Activated B cell treated with CpG ODN at 0.5 μM for 24 hours (primary cell): ENCODE results near the gene MMP14. TPM values are rescaled to one million over a fixed set of nuclear protein-coding genes. Genes with fewer than 3 reads are reported as not detected.

ENCODE experiments used
- ATAC-seq: fragments of 200-7000 bp; cut with Tn5 transposase; one replicate; pipeline ENCODE4 v1.10.0; 2021; ENCODE audit warnings: low read depth, mild to moderate bottlenecking, moderate library complexity
- CTCF ChIA-PET: fragments of 350-600 bp; sonication (Branson Sonifier 250); formaldehyde crosslinking; loops from one replicate; lab custom pipeline; 2021; ENCODE audit warnings: antibody characterized with exemption; lab: Charles Lee
- POLR2A ChIA-PET: fragments of 350-600 bp; sonication (Branson Sonifier 250); formaldehyde crosslinking; loops from one replicate; lab custom pipeline; 2021; ENCODE audit warnings: antibody characterized with exemption; lab: Charles Lee
- DNase-seq: peaks from one replicate; pipeline ENCODE4 v3.0.0; 2022
- H3K27ac Mint-ChIP-seq: one replicate; pipeline ENCODE4 v1.8.0; 2020; ENCODE audit warnings: mixed read lengths
- H3K27me3 Mint-ChIP-seq: one replicate; pipeline ENCODE4 v1.8.0; 2021; ENCODE audit warnings: mixed read lengths
- H3K36me3 Mint-ChIP-seq: one replicate; pipeline ENCODE4 v1.8.0; 2021; ENCODE audit warnings: low read depth, mixed read lengths
- H3K4me1 Mint-ChIP-seq: one replicate; pipeline ENCODE4 v1.8.0; 2021; ENCODE audit warnings: mixed read lengths
- H3K4me3 Mint-ChIP-seq: one replicate; pipeline ENCODE4 v1.8.0; 2020; ENCODE audit warnings: mild to moderate bottlenecking, mixed read lengths
- H3K9me3 Mint-ChIP-seq: one replicate; pipeline ENCODE4 v1.8.0; 2020; ENCODE audit warnings: mixed read lengths
- intact Hi-C: fragments of 100-400 bp; cut with micrococcal nuclease; formaldehyde crosslinking; loops from one replicate; pipeline ENCODE4 v1.15.1; 2024
- total RNA-seq: library from RNA; stranded (reverse); gene quantifications from 2 replicates; pipeline ENCODE4 v1.2.3, GENCODE V29; 2022
- TF ChIP-seq, protein P1 (sequence below): fragments of 200-600 bp; IDR thresholded peaks from one replicate; pipeline ENCODE4 v1.8.0; 2022; ENCODE audit warnings: antibody characterized with exemption, mild to moderate bottlenecking

MMP14 gene
- total RNA-seq, 1 donor from 2014 or later = 4.1 TPM

DNA sequence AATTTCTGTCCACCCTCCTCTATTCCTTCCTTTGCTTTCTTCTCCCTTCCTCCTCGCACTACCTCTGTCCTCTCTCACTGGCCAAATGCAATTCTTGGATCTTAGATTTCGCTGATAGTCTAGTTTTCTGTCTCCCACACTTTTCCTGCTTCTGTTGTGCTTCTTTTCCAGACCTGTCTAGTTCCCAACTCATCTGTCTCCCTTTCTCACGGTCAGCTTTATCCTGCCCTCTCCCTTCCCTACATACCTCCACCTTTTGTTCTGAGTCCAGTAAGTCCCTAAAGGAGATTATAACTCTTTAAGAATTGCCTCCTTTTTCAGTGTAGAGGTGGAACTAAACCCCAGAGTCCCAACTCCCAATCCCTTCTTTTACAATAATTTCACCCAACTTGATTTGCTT lies 880 bp upstream of the MMP14 start:
- TF ChIP-seq, protein P1, sequence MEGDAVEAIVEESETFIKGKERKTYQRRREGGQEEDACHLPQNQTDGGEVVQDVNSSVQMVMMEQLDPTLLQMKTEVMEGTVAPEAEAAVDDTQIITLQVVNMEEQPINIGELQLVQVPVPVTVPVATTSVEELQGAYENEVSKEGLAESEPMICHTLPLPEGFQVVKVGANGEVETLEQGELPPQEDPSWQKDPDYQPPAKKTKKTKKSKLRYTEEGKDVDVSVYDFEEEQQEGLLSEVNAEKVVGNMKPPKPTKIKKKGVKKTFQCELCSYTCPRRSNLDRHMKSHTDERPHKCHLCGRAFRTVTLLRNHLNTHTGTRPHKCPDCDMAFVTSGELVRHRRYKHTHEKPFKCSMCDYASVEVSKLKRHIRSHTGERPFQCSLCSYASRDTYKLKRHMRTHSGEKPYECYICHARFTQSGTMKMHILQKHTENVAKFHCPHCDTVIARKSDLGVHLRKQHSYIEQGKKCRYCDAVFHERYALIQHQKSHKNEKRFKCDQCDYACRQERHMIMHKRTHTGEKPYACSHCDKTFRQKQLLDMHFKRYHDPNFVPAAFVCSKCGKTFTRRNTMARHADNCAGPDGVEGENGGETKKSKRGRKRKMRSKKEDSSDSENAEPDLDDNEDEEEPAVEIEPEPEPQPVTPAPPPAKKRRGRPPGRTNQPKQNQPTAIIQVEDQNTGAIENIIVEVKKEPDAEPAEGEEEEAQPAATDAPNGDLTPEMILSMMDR = no peak
- peaks cover 42% of the 10 kb centered on the region for H3K36me3 Mint-ChIP-seq
- CTCF ChIA-PET = interaction anchor here (2.0 to 4.2 kb wide), 3 partner anchors 13 to 265 kb away, joined by 7 to 17 read pairs (median 10); no protein-coding TSS in a partner anchor
- peak overlapping the region; percentile 88 for H3K4me3 Mint-ChIP-seq
- ATAC-seq (no peak), DNase-seq (no peak)
- H3K4me1 Mint-ChIP-seq = peaks cover 23% of the 10 kb centered on the region
- H3K27me3 Mint-ChIP-seq = peaks cover 2% of the 10 kb centered on the region
- intact Hi-C loops = no loop called here
- POLR2A ChIA-PET = interaction anchor here (0.7 to 4.7 kb wide), 6 partner anchors 12 to 75 kb away, joined by 3 to 33 read pairs (median 8); partner anchors contain the start of gene OXA1L
- no peak overlapping the region for H3K27ac Mint-ChIP-seq
- no peaks in the 10 kb centered on the region for H3K9me3 Mint-ChIP-seq

DNA sequence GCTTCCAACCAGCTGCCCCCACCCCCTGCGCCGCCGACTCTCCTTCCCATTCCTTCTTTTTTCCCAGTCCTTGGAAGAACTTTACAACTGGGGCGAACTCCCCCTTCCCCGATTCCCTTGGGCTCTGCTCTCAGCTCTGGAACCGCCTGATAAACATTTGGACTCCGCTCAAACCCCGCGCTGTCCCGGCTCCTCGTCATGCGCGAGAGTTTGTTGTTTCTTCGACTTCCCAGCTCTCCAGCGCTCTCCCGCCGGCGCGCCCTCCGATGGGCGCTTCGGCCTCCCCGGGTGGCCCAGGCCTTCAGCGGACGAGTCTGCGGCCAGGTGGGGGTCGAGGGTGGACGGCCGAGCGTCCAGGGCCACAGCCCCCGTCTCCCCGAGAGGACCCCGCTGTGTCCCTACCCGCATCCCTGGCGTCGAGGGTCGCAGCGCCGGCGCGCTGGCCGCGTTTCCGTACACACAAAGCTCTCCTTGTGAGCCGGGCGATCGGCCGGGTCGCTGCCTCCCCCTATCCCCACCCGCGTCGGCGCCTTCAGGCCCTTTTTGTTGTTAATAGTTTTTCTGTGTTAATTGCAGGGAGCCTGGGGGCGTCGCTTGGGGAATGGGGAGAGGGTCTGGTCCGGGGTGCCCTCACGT lies 847 bp downstream of the MMP14 start:
- DNase-seq = peak; percentile 43
- H3K36me3 Mint-ChIP-seq = peaks cover 29% of the 10 kb centered on the region
- H3K9me3 Mint-ChIP-seq = no peaks in the 10 kb centered on the region
- CTCF ChIA-PET = interaction anchor here (1.0 to 4.2 kb wide), 5 partner anchors 14 to 267 kb away, joined by 3 to 17 read pairs (median 5); partner anchors contain the start of gene OXA1L
- peaks cover 2% of the 10 kb centered on the region for H3K27me3 Mint-ChIP-seq
- POLR2A ChIA-PET = interaction anchor here (0.5 to 4.7 kb wide), 13 partner anchors 9 to 275 kb away, joined by 3 to 33 read pairs (median 5); partner anchors contain the start of genes LRP10, OXA1L and RBM23
- H3K4me3 Mint-ChIP-seq = peak overlapping the region; percentile 88
- H3K27ac Mint-ChIP-seq = peak overlapping the region; percentile 76
- TF ChIP-seq, protein P1 = no peak
- intact Hi-C loops = loop anchor here (1.0 kb wide), 1 partner anchor 8 kb away; the partner anchor contains the start of gene MRPL52
- ATAC-seq = peak; percentile 60
- H3K4me1 Mint-ChIP-seq = peaks cover 16% of the 10 kb centered on the region

DNA sequence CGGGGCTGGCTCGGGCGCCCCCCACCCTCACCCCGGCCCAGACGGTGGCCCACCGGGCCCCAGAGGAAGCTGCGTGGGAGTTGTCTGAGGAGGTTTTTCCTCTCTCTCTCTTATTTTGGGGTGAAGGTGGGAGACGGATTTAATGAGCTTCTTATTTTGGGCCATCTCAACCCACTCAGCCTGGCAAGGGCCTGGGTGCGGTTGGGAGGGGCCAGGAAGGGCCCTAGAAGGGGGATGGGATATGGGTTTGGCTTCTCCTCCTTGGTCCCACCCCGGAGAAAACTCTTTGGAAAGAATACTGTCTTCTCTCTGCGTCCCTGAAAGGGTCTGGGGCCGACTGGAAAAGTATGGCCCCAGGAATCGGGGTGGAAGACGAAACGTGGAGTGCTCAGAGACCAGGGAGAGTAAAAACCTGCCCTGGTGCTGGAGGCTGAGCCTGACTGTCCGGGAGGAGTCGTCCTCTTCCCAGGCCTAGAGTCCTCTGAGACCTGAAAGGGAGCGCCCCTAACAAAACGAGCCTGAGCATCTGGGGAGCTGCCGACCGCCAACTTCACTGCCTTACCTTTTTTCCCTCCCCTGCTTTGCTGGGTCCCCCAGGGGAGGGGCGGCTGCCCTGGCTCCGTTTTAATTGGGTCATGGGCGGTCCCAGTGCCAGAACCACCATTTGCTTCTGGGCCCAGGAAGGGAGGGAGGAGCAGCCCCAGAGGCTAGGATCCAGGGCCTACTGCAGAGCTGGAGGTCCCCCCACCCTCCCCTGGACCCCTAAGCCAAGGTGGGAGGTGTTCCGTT lies 1.6 kb downstream of the MMP14 start:
- DNase-seq (no peak), ATAC-seq (peak; percentile 21)
- CTCF ChIA-PET = interaction anchor here (0.9 to 4.2 kb wide), 7 partner anchors 12 to 268 kb away, joined by 3 to 17 read pairs (median 5); partner anchors contain the start of gene OXA1L
- POLR2A ChIA-PET = interaction anchor here (0.7 to 4.7 kb wide), 12 partner anchors 10 to 281 kb away, joined by 3 to 33 read pairs (median 5); partner anchors contain the start of genes OXA1L and RBM23
- Mint-ChIP-seq H3K27me3 (peaks cover 2% of the 10 kb centered on the region), H3K9me3 (no peaks in the 10 kb centered on the region), H3K4me3 (peak overlapping the region; percentile 66), H3K27ac (no peak overlapping the region), H3K36me3 (peaks cover 27% of the 10 kb centered on the region), H3K4me1 (peaks cover 16% of the 10 kb centered on the region)
- intact Hi-C loops = loop anchor here (1.0 kb wide), 1 partner anchor 9 kb away; the partner anchor contains the start of gene MRPL52
- TF ChIP-seq, protein P1 = no peak

DNA sequence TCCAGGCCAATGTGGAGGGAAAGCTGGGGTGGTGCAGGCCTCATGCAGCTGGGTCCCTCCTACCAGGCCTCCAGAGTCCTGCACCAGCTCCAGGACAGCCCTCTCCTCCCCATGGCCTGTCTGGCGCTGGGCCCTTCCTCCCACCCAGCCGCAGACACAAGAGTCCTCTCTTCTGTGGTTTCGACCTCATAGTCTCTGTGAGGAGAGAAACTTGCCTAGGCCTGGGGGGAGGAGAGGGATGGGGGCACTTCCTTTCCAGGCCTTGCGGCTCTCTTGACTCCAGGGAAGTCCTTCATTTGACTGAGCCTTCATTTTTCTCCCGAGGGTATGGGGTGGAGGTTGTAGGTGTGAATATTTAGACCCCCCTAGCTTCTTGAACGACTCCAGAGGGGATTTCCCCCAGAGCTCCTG lies 2.3 kb downstream of the MMP14 start:
- no peak overlapping the region for H3K27ac Mint-ChIP-seq
- ChIA-PET POLR2A (interaction anchor here (0.6 to 4.7 kb wide), 6 partner anchors 15 to 282 kb away, joined by 3 to 33 read pairs (median 4); partner anchors contain the start of gene OXA1L), CTCF (interaction anchor here (0.9 to 2.5 kb wide), 4 partner anchors 12 to 268 kb away, joined by 4 to 9 read pairs (median 6); no protein-coding TSS in a partner anchor)
- no peak for DNase-seq
- peaks cover 2% of the 10 kb centered on the region for H3K27me3 Mint-ChIP-seq
- H3K9me3 Mint-ChIP-seq = no peaks in the 10 kb centered on the region
- H3K4me3 Mint-ChIP-seq = no peak overlapping the region
- H3K36me3 Mint-ChIP-seq = peaks cover 21% of the 10 kb centered on the region
- TF ChIP-seq, protein P1 = no peak
- intact Hi-C loops = no loop called here
- no peak for ATAC-seq
- H3K4me1 Mint-ChIP-seq = peaks cover 16% of the 10 kb centered on the region
